Measurements from ENCODE around the gene MAN1A1. TPM values are rescaled to one million over a fixed set of nuclear protein-coding genes. Genes with fewer than 3 reads are reported as not detected.

The MAN1A1 gene
- total RNA-seq, 1 experiment from 2014 or later: 13.3 TPM

DNA sequence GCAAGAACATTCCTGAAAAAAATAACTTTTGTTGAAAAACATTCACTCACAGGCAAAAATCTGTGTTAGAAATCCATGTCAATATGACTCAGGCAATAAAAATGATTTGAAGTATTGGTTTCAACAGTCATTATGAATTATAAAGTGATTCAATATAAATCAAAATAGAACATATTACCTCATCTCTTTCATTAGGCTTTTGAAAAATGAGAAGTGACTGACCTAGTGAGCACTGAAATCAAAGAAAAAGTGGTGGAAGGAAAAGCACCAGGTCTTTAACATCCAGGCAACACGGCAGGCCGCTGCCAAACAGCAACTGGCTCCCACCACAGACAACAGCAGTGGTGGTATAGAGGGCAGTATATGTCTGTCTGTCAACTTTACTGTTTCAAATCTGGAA is 68.9 kb downstream of the MAN1A1 start:
- no peaks in the 10 kb centered on the region for H3K4me1 Mint-ChIP-seq (ENCODE audit: low read depth, unreplicated experiment)
- H3K27me3 Mint-ChIP-seq (ENCODE audit: unreplicated experiment): no peaks in the 10 kb centered on the region
- no peak overlapping the region for H3K27ac Mint-ChIP-seq (ENCODE audit: unreplicated experiment)
- BruUV-seq (replicated peaks): no TSS peak
- no peak overlapping the region for H3K4me3 Mint-ChIP-seq (ENCODE audit: low read depth, unreplicated experiment)
- H3K36me3 Mint-ChIP-seq (ENCODE audit: insufficient read depth, unreplicated experiment): no peaks in the 10 kb centered on the region
- TF ChIP-seq, protein P1, sequence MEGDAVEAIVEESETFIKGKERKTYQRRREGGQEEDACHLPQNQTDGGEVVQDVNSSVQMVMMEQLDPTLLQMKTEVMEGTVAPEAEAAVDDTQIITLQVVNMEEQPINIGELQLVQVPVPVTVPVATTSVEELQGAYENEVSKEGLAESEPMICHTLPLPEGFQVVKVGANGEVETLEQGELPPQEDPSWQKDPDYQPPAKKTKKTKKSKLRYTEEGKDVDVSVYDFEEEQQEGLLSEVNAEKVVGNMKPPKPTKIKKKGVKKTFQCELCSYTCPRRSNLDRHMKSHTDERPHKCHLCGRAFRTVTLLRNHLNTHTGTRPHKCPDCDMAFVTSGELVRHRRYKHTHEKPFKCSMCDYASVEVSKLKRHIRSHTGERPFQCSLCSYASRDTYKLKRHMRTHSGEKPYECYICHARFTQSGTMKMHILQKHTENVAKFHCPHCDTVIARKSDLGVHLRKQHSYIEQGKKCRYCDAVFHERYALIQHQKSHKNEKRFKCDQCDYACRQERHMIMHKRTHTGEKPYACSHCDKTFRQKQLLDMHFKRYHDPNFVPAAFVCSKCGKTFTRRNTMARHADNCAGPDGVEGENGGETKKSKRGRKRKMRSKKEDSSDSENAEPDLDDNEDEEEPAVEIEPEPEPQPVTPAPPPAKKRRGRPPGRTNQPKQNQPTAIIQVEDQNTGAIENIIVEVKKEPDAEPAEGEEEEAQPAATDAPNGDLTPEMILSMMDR (IDR thresholded peaks at IDR 0.05; ENCODE audit: unreplicated experiment): no peak
- intact Hi-C loops (cut with micrococcal nuclease; ENCODE audit: unreplicated experiment): no loop called here
- no peak for DNase-seq
- CTCF ChIA-PET: no interaction called here
- H3K9me3 Mint-ChIP-seq (ENCODE audit: low read depth, unreplicated experiment): peaks cover 2% of the 10 kb centered on the region

DNA sequence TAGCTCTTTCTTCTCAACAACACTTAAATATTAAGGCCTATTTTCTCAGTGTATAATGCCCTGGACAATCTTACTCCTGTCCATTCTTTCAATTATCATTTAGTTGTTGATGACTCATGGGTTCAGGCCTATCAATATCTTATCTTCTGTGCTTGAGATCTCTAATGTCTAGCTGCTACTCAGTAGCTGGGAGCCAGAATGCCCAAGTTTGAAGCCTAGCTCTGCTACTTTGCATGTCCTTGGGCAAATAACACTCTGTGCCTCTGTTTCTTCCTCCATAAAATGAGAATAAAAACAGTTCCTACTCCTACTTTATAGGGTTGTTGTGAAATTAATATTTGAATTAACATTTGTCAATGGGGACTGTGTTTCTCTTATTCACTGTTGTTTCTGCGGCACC is 69.5 kb downstream of the MAN1A1 start:
- Mint-ChIP-seq H3K9me3 (ENCODE audit: low read depth, unreplicated experiment) (peaks cover 2% of the 10 kb centered on the region), H3K4me3 (ENCODE audit: low read depth, unreplicated experiment) (no peak overlapping the region), H3K4me1 (ENCODE audit: low read depth, unreplicated experiment) (no peaks in the 10 kb centered on the region), H3K27ac (ENCODE audit: unreplicated experiment) (no peak overlapping the region), H3K27me3 (ENCODE audit: unreplicated experiment) (no peaks in the 10 kb centered on the region), H3K36me3 (ENCODE audit: insufficient read depth, unreplicated experiment) (no peaks in the 10 kb centered on the region)
- CTCF ChIA-PET: no interaction called here
- intact Hi-C loops (cut with micrococcal nuclease; ENCODE audit: unreplicated experiment): no loop called here
- no TSS peak for BruUV-seq (replicated peaks)
- no peak for DNase-seq
- TF ChIP-seq, protein P1 (IDR thresholded peaks at IDR 0.05; ENCODE audit: unreplicated experiment): no peak

DNA sequence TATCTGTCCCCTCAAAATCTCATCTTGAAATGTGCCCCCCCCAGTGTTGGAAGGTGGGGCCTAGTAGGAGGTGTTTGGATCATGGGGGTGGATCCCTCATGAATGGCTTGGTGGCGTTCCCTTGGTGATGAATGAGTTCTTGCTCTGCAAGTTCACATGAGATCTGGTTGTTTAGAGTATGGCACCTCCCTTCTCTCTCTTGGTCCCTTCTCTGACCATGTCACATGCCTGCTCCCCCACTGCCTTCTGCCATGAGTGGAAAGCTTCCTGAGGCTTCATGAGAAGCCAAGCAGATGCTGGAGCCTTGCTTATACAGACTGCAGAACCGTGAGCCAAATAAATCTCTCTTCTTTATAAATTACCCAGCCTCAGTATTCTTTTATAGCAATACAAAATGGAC is 70.9 kb downstream of the MAN1A1 start:
- no peaks in the 10 kb centered on the region for H3K36me3 Mint-ChIP-seq (ENCODE audit: insufficient read depth, unreplicated experiment)
- no TSS peak for BruUV-seq (replicated peaks)
- CTCF ChIA-PET: no interaction called here
- no peak overlapping the region for H3K4me3 Mint-ChIP-seq (ENCODE audit: low read depth, unreplicated experiment)
- TF ChIP-seq, protein P1 (IDR thresholded peaks at IDR 0.05; ENCODE audit: unreplicated experiment): no peak
- H3K4me1 Mint-ChIP-seq (ENCODE audit: low read depth, unreplicated experiment): no peaks in the 10 kb centered on the region
- peaks cover 2% of the 10 kb centered on the region for H3K9me3 Mint-ChIP-seq (ENCODE audit: low read depth, unreplicated experiment)
- no peak overlapping the region for H3K27ac Mint-ChIP-seq (ENCODE audit: unreplicated experiment)
- DNase-seq: no peak
- intact Hi-C loops (cut with micrococcal nuclease; ENCODE audit: unreplicated experiment): no loop called here
- no peaks in the 10 kb centered on the region for H3K27me3 Mint-ChIP-seq (ENCODE audit: unreplicated experiment)

DNA sequence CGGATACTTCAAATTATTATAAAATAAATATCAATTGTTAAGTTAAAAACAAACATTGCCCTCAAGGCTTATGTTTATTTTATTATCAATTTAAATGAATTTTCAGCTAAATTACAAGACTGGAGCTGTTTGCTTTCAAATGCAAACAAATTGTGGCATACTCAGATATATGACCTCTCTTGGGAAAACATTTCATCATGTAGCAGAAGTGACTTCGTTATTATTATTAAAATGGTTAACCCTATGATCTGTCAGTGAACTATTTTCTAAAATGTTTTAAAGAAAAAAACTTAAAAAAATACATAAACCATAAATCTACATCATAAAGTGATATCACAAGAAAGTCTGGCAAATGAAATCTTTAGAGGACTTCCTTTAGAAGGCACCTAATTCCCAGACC is 72.5 kb downstream of the MAN1A1 start:
- H3K9me3 Mint-ChIP-seq (ENCODE audit: low read depth, unreplicated experiment): peaks cover 3% of the 10 kb centered on the region
- TF ChIP-seq, protein P1 (IDR thresholded peaks at IDR 0.05; ENCODE audit: unreplicated experiment): no peak
- H3K36me3 Mint-ChIP-seq (ENCODE audit: insufficient read depth, unreplicated experiment): no peaks in the 10 kb centered on the region
- intact Hi-C loops (cut with micrococcal nuclease; ENCODE audit: unreplicated experiment): no loop called here
- H3K27ac Mint-ChIP-seq (ENCODE audit: unreplicated experiment): no peak overlapping the region
- no peak overlapping the region for H3K4me3 Mint-ChIP-seq (ENCODE audit: low read depth, unreplicated experiment)
- no peaks in the 10 kb centered on the region for H3K4me1 Mint-ChIP-seq (ENCODE audit: low read depth, unreplicated experiment)
- no TSS peak for BruUV-seq (replicated peaks)
- H3K27me3 Mint-ChIP-seq (ENCODE audit: unreplicated experiment): no peaks in the 10 kb centered on the region
- no peak for DNase-seq
- CTCF ChIA-PET: no interaction called here

DNA sequence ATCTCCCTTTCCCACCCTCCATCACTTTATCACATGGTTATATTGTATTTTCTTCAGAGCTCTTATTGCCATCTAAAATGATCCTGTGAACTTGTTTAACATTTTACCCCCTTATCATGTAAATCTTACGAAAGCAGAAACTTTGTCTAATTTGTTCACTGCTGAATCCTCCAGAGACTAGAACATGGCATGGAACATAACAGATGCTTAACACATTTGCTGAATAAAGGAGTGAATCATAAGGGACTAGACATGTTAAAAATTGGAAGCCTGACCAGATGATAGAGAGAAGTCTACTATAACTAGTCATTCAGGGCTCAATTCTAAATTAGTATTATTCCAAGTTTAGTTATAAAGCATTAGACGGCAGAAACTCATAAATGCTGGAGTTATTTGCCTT is 73.3 kb downstream of the MAN1A1 start:
- Mint-ChIP-seq H3K27me3 (ENCODE audit: unreplicated experiment) (no peaks in the 10 kb centered on the region), H3K4me3 (ENCODE audit: low read depth, unreplicated experiment) (no peak overlapping the region), H3K9me3 (ENCODE audit: low read depth, unreplicated experiment) (peaks cover 3% of the 10 kb centered on the region), H3K4me1 (ENCODE audit: low read depth, unreplicated experiment) (no peaks in the 10 kb centered on the region), H3K27ac (ENCODE audit: unreplicated experiment) (no peak overlapping the region), H3K36me3 (ENCODE audit: insufficient read depth, unreplicated experiment) (no peaks in the 10 kb centered on the region)
- no TSS peak for BruUV-seq (replicated peaks)
- TF ChIP-seq, protein P1 (IDR thresholded peaks at IDR 0.05; ENCODE audit: unreplicated experiment): no peak
- DNase-seq: no peak
- CTCF ChIA-PET: no interaction called here
- intact Hi-C loops (cut with micrococcal nuclease; ENCODE audit: unreplicated experiment): no loop called here
